ENCODE results near the gene SALL3. TPM values are rescaled to one million over a fixed set of nuclear protein-coding genes. Genes with fewer than 3 reads are reported as not detected.

SALL3 gene
- polyA plus RNA-seq, 1 experiment: not detected

DNA sequence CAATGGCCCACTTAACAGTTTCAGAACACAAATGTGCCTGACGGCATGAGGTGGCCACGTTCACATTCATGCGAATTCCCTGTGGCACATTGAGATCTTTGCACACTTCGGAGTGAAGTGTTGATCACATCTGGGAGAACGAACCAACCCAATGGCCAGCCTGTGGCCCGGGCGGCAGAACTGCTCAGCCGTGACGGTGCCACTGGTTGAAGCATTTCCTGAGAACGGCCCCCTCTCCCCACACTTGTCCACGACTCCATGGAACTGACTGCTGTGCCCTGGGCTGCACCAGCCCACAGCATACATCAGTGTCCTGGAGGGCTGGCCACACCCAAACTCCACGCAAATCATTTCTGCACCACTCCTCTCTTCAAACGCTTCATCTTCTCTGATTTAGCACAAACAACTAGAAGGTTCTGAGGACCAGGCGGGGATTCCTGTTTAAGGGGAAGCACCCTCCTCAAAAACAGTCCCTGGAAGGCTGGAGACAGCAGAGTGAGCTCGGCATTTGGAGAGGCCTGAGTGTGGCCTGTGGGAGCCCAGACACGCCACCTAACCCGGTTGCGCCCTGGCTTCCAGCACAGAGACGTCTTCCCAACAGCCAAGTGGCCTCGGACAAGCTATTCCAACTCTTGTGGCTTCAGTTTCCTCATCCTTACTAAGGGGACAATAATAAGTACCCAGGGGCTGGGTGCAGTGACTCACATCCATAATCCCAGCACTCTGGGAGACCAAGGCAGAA lies 9.9 kb upstream of the SALL3 start:
- H3K27me3 ChIP-seq (ENCODE audit: control insufficient read depth, insufficient read depth, low read length): peaks cover 4% of the 10 kb centered on the region; the same call in 1 of the 2 replicates
- no peaks in the 10 kb centered on the region for H3K36me3 ChIP-seq (ENCODE audit: control insufficient read depth, insufficient read depth, low read length)
- no peak for DNase-seq (ENCODE audit: low read depth)
- H3K4me3 ChIP-seq (ENCODE audit: low read depth, low read length): no peak overlapping the region
- ChIA-PET POLR2A (no interaction called here), CTCF (no interaction called here)
- TF ChIP-seq, protein P1, sequence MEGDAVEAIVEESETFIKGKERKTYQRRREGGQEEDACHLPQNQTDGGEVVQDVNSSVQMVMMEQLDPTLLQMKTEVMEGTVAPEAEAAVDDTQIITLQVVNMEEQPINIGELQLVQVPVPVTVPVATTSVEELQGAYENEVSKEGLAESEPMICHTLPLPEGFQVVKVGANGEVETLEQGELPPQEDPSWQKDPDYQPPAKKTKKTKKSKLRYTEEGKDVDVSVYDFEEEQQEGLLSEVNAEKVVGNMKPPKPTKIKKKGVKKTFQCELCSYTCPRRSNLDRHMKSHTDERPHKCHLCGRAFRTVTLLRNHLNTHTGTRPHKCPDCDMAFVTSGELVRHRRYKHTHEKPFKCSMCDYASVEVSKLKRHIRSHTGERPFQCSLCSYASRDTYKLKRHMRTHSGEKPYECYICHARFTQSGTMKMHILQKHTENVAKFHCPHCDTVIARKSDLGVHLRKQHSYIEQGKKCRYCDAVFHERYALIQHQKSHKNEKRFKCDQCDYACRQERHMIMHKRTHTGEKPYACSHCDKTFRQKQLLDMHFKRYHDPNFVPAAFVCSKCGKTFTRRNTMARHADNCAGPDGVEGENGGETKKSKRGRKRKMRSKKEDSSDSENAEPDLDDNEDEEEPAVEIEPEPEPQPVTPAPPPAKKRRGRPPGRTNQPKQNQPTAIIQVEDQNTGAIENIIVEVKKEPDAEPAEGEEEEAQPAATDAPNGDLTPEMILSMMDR (IDR thresholded peaks at IDR 0.05; ENCODE audit: insufficient read depth, low read depth, low read length): no peak

DNA sequence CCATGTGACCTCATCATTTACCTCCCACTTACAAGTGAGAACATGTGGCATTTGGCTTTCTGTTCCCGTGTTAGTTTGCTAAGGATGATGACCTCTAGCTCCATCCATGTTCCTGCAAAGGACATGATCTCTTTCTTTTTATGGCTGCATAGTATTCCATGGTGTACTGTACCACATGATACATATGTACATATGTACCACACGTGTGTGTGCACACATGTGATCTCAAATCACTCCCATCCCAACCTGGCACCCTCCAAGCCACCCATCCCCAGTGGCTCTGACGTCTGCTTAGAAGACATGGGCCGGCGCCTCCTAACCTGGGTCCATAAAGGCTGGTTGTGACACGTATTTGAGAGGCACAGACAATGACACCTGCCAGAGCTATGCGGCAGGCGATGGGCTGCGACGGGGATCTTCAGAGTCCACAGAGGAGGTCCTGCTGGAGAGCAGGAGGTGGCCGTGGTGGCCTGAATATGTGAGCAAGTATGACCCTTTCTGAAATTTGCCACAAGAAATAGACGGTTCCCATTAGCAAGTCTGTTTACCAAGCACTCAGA lies 8.8 kb upstream of the SALL3 start:
- ChIA-PET POLR2A (no interaction called here), CTCF (no interaction called here)
- TF ChIP-seq, protein P1 (IDR thresholded peaks at IDR 0.05; ENCODE audit: insufficient read depth, low read depth, low read length): no peak
- Histone ChIP-seq H3K4me3 (ENCODE audit: low read depth, low read length) (no peak overlapping the region), H3K36me3 (ENCODE audit: control insufficient read depth, insufficient read depth, low read length) (no peaks in the 10 kb centered on the region), H3K27me3 (ENCODE audit: control insufficient read depth, insufficient read depth, low read length) (peaks cover 10% of the 10 kb centered on the region)
- DNase-seq (ENCODE audit: low read depth): no peak

GRCh38 chr18:78971511-78972245 lies 7.9 kb upstream of the SALL3 start:
- no peak for DNase-seq (ENCODE audit: low read depth)
- Histone ChIP-seq H3K27me3 (ENCODE audit: control insufficient read depth, insufficient read depth, low read length) (peaks cover 14% of the 10 kb centered on the region), H3K4me3 (ENCODE audit: low read depth, low read length) (no peak overlapping the region), H3K36me3 (ENCODE audit: control insufficient read depth, insufficient read depth, low read length) (no peaks in the 10 kb centered on the region)
- ChIA-PET POLR2A (no interaction called here), CTCF (no interaction called here)
- TF ChIP-seq, protein P1 (IDR thresholded peaks at IDR 0.05; ENCODE audit: insufficient read depth, low read depth, low read length): no peak

- peaks cover 18% of the 10 kb centered on the region for H3K27me3 ChIP-seq (ENCODE audit: control insufficient read depth, insufficient read depth, low read length)
- CTCF ChIA-PET: no interaction called here
- no peak for DNase-seq (ENCODE audit: low read depth)
- TF ChIP-seq, protein P1 (IDR thresholded peaks at IDR 0.05; ENCODE audit: insufficient read depth, low read depth, low read length): no peak
- H3K4me3 ChIP-seq (ENCODE audit: low read depth, low read length): no peak overlapping the region
- H3K36me3 ChIP-seq (ENCODE audit: control insufficient read depth, insufficient read depth, low read length): no peaks in the 10 kb centered on the region
- POLR2A ChIA-PET: no interaction called here
These were observed 7.2 kb upstream of the SALL3 start for GRCh38 chr18:78972385-78972918.

DNA sequence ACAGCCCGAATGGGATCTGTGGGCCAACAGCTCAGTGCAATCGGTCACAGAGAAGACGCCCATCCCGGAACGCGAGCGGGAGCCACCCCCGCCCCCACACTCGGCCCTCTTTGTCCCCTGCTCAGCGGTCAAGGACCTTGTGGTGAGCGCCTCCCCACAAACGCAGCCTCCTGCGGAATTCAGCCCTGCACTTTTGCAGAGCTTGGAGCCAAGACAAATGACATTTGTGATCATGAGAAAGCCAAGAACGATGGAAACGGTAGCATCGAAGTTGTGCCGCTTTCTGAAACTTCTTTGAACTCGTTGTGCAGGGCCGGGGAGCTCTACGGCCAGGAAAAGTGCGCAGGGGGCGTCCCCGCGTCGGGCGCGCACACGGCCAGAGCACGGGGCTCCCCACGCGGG lies 6.7 kb upstream of the SALL3 start:
- no peak overlapping the region for H3K4me3 ChIP-seq (ENCODE audit: low read depth, low read length)
- TF ChIP-seq, protein P1 (IDR thresholded peaks at IDR 0.05; ENCODE audit: insufficient read depth, low read depth, low read length): no peak
- no peak for DNase-seq (ENCODE audit: low read depth)
- H3K36me3 ChIP-seq (ENCODE audit: control insufficient read depth, insufficient read depth, low read length): no peaks in the 10 kb centered on the region
- peaks cover 20% of the 10 kb centered on the region for H3K27me3 ChIP-seq (ENCODE audit: control insufficient read depth, insufficient read depth, low read length)
- ChIA-PET CTCF (no interaction called here), POLR2A (no interaction called here)

Measured in BJ (cell line).